Skin epidermis (tissue), 12 donors: Measurements from ENCODE around the gene HSPA5.
"Not testable (repeated sequence)": the region's sequence is repeated elsewhere in the genome, so short reads cannot be mapped to it uniquely, and the experiment has no call there.

Source experiments
- H3K27ac ChIP-seq, 21 experiments: fragments of 200-600 bp; sonication (generic) in 11 of 21; one replicate each; pipeline ENCODE4 v1.5.0; 2020; ENCODE audit warnings: mild to moderate bottlenecking in 3 of 21, inconsistent platforms in 2 of 21, moderate library complexity in 2 of 21
- H3K4me3 ChIP-seq, 7 experiments: fragments of 200-600 bp; sonication (generic) in 2 of 7; one replicate each; pipeline ENCODE4 v1.5.0; 2020; ENCODE audit warnings: inconsistent platforms in 2 of 7, mild to moderate bottlenecking in 2 of 7, moderate library complexity in 1 of 7

The HSPA5 gene

GRCh38 chr9:125246261-125246667 lies 5.1 kb upstream of the HSPA5 start:
- Histone ChIP-seq H3K27ac (no peak overlapping the region), H3K4me3 (no peak overlapping the region)

- Histone ChIP-seq H3K27ac (no peak overlapping the region), H3K4me3 (no peak overlapping the region)
Observed at GRCh38 chr9:125243792-125244260, 2.7 kb upstream of the HSPA5 start.

GRCh38 chr9:125241863-125242739 lies 958 bp upstream of the HSPA5 start:
- peak overlapping the region; percentile 66 to 97 (median 91) for H3K27ac ChIP-seq
- H3K4me3 ChIP-seq, result peak overlapping the region; percentile 52 to 91 (median 85)

- peak overlapping the region; percentile 70 to 99 (median 92) for H3K27ac ChIP-seq
- peak overlapping the region; percentile 72 to 91 (median 85) for H3K4me3 ChIP-seq
Observed at GRCh38 chr9:125240649-125240999, 519 bp downstream of the HSPA5 start.

GRCh38 chr9:125239631-125240597 lies 1.2 kb downstream of the HSPA5 start:
- H3K27ac ChIP-seq, result peak overlapping the region in 20 of 21 experiments; percentile 76 to 99 (median 92)

GRCh38 chr9:125238915-125239446 lies 2.2 kb downstream of the HSPA5 start:
- H3K27ac ChIP-seq, result no peak overlapping the region
- peak overlapping the region in 6 of 7 experiments; percentile 72 to 91 (median 82) for H3K4me3 ChIP-seq

More at GRCh38 chr9:125239631-125240597, 1.2 kb downstream of the HSPA5 start:
- H3K4me3 ChIP-seq, result peak overlapping the region; percentile 72 to 91 (median 85)

- peak overlapping the region in 3 of 7 experiments; percentile 85 to 91 (median 85) for H3K4me3 ChIP-seq
- peak overlapping the region in 2 of 21 experiments; percentile 4 to 62 for H3K27ac ChIP-seq
Observed at GRCh38 chr9:125238127-125238914, 2.8 kb downstream of the HSPA5 start.

- not testable (repeated sequence) for H3K27ac ChIP-seq, H3K4me3 ChIP-seq
Observed at GRCh38 chr9:125236520-125237159, 4.5 kb downstream of the HSPA5 start.

GRCh38 chr9:125235804-125236519 lies 5.2 kb downstream of the HSPA5 start:
- H3K4me3 ChIP-seq, result no peak overlapping the region

GRCh38 chr9:125234099-125234498 lies 7.0 kb downstream of the HSPA5 start:
- H3K27ac ChIP-seq, H3K4me3 ChIP-seq: not testable (repeated sequence)

More at GRCh38 chr9:125235804-125236519, 5.2 kb downstream of the HSPA5 start:
- no peak overlapping the region for H3K27ac ChIP-seq

GRCh38 chr9:125233678-125234077 lies 7.5 kb downstream of the HSPA5 start:
- H3K4me3 ChIP-seq, result no peak overlapping the region
- H3K27ac ChIP-seq, result no peak overlapping the region

GRCh38 chr9:125227761-125228160 lies 13.4 kb downstream of the HSPA5 start:
- Histone ChIP-seq H3K4me3 (no peak overlapping the region), H3K27ac (no peak overlapping the region)

GRCh38 chr9:125224858-125225257 lies 16.3 kb downstream of the HSPA5 start:
- H3K4me3 ChIP-seq, H3K27ac ChIP-seq: not testable (repeated sequence)

GRCh38 chr9:125218621-125219020 lies 22.5 kb downstream of the HSPA5 start:
- Histone ChIP-seq H3K27ac (no peak overlapping the region), H3K4me3 (no peak overlapping the region)

- Histone ChIP-seq H3K27ac (no peak overlapping the region), H3K4me3 (no peak overlapping the region)
Observed at GRCh38 chr9:125214186-125214585, 27.0 kb downstream of the HSPA5 start.

- no peak overlapping the region for H3K27ac ChIP-seq
- H3K4me3 ChIP-seq, result no peak overlapping the region
Observed at GRCh38 chr9:125204477-125204876, 36.7 kb downstream of the HSPA5 start.

- Histone ChIP-seq H3K27ac (no peak overlapping the region), H3K4me3 (no peak overlapping the region)
Observed at GRCh38 chr9:125202846-125203618, 38.1 kb downstream of the HSPA5 start.
